Measurements from ENCODE around the gene CYLC1.

Gene CYLC1, protein sequence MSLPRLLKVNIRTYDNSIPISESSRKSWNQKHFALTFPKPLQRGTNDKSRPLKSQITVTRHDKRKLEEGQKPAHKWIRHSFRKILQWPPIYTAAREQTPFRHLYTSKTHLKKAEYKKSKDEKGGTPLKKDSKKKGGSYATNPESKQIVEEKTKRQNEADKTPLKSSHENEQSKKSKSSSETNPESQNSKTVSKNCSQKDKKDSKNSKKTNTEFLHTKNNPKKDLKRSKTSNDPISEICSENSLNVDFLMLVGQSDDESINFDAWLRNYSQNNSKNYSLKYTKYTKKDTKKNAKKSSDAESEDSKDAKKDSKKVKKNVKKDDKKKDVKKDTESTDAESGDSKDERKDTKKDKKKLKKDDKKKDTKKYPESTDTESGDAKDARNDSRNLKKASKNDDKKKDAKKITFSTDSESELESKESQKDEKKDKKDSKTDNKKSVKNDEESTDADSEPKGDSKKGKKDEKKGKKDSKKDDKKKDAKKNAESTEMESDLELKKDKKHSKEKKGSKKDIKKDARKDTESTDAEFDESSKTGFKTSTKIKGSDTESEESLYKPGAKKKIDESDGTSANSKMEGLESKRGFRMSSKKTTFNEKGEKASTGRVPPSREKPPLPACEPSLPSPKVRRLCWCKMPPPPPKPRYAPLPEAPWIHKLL

DNA sequence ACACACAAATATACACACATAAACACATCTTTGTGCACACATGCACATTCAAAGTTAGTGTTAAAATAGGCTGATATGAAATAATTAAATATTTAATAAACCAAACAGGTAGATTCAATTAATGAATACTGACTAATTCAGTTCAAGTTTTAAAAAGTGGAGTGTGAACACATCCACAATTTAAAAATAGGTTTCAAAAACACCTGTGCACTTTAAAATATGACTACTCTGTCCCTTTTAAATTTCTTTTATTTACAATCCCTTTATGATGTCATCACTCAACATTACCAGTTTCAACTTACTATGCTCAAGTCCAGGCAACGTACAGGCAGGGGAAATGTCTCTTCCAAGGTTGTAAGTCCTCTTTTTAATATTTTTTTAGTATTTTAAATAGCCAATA, at the start of gene CYLC1:
Gene CYLC1 (plus strand): TSS at position 301 of the 400 bp plus-strand sequence. CDS start 37 bp downstream, at position 338.
- DNase-seq = no peak

DNA sequence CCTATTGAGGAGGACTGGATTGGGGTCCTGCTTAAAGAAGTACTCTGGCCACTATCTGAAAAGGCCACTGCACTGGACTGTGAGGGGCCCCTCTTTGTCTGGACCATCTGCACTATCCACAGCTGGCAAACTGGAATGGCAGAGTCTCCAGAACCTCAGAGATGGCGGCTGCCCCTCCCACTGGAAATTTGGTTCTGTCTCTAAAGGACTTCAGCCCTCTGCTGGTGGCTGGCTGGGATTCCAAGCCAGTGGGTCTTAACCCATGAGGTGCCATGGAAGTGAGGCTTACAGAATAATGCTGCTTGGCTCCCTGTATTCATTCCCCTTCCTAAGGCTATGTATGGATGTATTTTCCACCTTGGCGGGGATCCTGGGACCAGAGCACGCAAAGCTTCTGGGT, 41.6 kb upstream of the CYLC1 start:
- DNase-seq = no peak

DNA sequence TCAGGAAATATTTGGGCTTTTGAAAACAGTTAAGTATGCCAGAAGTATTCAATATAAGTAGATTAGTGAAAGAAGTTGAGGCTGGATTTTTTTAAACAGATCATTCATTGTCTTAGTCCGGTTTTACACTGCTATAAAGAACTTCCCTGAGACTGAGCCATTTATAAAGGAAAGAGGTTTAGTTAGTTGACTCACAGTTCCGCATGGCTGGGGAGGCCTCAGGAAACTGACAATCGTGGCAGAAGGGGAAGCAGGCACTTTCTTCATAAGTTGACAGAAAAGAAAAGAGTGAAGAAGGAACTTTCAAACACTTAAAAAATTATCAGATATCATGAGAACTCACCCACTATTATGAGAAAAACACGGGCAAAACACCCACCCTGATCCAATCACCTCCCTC, 31.1 kb upstream of the CYLC1 start:
- DNase-seq = no peak

DNA sequence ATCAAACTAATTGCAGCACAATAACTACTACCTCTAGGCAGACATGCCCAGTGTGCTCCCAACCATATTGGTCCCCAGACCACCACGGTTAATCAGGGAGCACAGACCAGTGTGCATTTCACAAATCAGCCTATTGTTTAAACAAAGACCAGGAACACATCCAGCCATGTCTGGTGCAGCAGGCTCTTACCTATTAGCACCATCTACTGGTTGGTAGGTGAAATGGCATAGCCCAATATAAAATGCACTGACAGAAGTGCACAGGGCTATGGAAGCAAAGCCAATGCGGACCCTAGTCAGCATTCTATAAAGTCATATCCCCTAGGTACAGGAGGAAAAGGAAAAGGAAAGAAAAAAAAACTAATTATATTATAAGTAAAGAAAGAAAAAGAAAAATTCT, 15.5 kb upstream of the CYLC1 start:
- peak in 1 of 2 donors; percentile 1 for DNase-seq

GRCh38 chrX:83847339-83847738, 13.6 kb upstream of the CYLC1 start:
- DNase-seq = no peak

GRCh38 chrX:83888585-83888984, 27.6 kb downstream of the CYLC1 start:
- no peak for DNase-seq

DNA sequence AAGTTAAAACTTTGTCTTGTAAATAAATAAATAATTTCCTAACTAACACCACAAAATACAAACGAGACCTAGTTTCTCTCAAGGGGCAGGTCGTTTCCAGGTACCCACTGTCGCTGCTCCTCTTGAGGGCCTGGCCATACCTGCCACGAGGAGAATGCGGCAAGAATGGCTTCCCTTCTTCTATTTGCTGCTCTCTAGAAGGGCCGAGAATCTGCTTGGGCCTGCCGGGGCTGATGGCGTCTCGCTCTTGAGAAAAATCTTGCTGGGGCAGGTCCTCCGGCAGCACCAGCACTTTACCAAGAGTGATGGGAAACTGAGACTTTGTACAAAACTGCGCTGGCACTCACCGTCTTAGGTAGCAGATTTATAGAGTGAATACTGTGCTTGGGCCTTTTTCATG, 31.5 kb downstream of the CYLC1 start:
- no peak for DNase-seq

DNA sequence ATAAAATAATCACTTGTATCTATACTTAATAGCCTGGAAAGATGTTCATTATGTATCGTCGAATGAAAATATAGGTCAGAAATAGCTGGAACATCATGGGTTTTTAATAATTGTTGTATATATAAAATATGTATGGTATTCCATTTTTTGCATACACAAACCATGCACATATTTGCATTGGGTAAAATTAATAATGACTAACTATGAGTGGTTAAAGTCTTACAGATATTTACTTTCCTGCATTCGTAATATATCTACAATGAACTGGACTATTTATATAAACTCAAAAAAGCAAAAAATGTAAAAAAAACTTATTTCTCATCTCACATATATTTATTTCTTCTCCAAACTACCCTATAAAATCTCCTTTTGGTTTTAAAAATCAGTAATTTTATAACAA, 46.0 kb downstream of the CYLC1 start:
- DNase-seq = no peak

DNA sequence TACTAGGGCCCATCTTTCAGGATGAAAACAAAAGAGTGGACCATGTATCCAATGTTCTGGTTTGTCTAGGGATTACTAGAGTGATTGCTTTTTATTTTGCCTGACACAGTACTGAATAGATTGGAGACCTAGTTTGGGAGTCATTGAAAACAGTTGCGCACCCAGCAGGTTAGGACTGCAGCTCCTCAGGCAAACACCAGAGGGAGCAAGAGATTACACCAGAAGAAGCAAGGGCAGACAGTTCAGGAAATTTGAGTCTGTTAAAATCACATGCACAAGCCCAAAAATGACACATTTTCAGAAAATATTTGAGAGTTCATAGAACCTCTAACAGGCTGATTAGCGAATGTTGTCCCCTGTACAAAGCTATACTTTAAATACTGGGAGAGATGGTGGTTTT, 55.6 kb downstream of the CYLC1 start:
- DNase-seq = no peak

DNA sequence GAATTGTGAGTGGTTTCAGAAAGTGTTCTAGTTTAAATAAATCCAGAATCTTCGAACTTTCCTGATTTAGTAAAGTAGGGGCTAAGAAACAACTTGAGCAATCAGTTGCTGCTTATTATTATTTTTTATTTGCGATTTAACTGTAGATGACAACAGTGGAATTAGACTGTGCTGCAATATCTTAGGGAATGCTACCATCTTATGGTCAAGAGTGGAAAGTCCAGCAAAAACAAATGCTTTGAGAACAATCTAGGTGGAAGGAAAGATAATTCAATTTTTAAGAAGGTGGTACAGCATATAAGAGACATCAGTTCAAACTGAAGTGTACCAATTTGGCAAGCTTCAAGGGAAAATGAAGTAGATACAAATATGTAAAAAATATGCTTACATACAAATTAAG, 73.3 kb downstream of the CYLC1 start:
- DNase-seq = no peak

Data from activated CD4-positive, alpha-beta T cell treated with anti-CD3 and anti-CD28 coated beads for 4 hours (primary cell).